ENCODE results near the gene DIP2B. TPM values are rescaled to one million over a fixed set of nuclear protein-coding genes. Genes with fewer than 3 reads are reported as not detected.

The DIP2B gene
- total RNA-seq, 4 donors from 2014 or later: 19.8 to 25.9 (median 23.8) TPM

DNA sequence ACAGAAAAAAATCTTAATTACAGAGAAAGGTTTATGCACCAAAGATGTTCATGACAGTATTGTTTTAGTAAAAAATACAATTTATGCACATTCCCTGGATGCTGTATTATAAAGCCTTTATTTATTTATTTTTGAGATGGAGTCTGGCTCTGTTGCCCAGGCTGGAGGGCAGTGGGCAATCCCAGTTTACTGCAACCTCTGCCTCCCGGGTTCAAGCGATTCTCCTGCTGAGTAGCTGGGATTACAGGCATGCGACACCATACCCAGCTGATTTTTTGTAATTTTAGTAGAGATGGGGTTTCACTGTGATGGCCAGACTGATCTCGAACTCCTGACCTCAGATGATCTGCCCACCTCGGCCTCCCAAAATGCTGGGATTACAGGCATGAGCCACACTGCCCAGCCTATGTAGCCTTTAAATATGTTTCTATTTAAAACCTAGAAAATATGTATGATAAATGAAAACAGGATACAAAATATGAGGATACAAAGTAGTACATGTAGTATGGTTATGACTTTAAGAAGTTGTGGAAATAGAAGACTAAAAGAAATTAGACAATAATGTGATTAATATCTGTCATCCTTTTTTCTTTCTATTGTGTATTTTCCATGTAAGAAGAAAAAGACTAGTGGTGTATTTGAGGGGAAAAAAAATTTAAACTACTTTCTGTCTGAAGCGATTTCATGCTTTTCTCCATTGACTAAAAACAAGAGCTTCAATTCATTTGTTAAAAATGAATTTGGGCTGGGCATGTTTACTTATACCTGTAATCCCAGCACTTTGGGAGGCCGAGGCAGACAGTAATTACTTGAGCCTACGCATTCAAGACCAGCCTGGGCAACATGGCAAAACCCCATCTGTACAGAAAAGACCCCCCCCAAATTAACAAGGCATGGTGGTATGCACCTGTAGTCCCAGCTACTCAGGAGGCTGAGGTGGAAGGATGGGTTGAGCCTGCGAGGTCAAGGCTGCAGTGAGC lies 272.3 kb downstream of the DIP2B start:
- H3K36me3 ChIP-seq: peaks cover 0 to 21% of the 10 kb centered on the region in 2 donors
- no peak overlapping the region for H3K27ac ChIP-seq
- no peak overlapping the region for H3K4me3 ChIP-seq
- TF ChIP-seq POLR2AphosphoS5 (IDR thresholded peaks at IDR 0.05) (no peak), POLR2A (IDR thresholded peaks at IDR 0.05) (no peak), EP300 (IDR thresholded peaks at IDR 0.05) (no peak)
- TF ChIP-seq, protein P1, sequence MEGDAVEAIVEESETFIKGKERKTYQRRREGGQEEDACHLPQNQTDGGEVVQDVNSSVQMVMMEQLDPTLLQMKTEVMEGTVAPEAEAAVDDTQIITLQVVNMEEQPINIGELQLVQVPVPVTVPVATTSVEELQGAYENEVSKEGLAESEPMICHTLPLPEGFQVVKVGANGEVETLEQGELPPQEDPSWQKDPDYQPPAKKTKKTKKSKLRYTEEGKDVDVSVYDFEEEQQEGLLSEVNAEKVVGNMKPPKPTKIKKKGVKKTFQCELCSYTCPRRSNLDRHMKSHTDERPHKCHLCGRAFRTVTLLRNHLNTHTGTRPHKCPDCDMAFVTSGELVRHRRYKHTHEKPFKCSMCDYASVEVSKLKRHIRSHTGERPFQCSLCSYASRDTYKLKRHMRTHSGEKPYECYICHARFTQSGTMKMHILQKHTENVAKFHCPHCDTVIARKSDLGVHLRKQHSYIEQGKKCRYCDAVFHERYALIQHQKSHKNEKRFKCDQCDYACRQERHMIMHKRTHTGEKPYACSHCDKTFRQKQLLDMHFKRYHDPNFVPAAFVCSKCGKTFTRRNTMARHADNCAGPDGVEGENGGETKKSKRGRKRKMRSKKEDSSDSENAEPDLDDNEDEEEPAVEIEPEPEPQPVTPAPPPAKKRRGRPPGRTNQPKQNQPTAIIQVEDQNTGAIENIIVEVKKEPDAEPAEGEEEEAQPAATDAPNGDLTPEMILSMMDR (IDR thresholded peaks at IDR 0.05): no peak
- ATAC-seq: no peak
- WGBS, 2 donors (ENCODE audit: low coverage in 1 of 2): 75 to 76% methylated on average over 4 to 8 of the region's 9 CpGs
- no peaks in the 10 kb centered on the region for H3K27me3 ChIP-seq
- no peaks in the 10 kb centered on the region for H3K9me3 ChIP-seq
- peaks cover 0 to 5% (median 0%) of the 10 kb centered on the region in 3 donors for H3K4me1 ChIP-seq

DNA sequence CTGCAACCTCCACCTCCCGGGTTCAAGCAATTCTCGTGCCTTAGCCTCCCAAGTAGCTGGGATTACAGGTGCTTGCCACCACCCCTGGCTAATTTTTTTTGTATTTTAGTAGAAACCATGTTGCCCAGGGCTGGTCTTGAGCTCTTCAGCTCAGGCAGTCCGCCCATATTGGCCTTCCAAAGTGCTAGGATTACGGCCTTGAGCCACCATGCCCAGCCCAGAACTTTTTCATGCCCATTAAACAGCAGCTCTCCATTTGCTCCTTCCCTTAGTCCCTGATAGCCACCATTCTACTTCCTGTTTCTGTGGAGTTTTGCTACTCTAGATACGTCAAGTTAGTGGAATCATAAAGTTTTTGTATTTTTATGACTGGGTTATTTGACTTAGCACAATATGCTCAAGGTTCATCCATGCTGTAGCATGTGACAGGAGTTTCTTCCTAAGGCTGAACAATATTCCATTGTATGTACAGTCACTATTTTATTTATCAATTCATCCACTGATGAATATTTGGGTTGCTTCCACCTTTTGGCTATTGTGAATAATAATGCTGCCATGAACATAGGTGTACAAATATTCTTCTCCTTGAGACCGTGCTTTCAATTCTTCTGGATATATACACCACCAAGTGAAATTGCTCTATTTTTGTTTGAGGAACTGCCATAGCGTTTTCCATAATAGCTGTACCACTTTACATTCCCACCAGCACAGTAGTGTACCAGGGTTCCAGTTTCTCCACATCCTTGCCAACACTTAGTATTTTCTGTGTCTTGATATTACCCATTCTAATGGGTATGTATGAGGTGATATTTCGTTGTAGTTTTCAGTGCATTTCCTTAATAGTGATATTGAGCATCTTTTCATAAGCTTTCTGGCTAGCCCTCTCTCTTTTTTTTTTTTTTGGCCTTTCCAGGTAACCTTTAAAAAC lies 274.1 kb downstream of the DIP2B start:
- WGBS, 2 donors (ENCODE audit: low coverage in 1 of 2): 84 to 92% methylated on average over 6 to 8 of the region's 8 CpGs
- peaks cover 0 to 38% of the 10 kb centered on the region in 2 donors for H3K36me3 ChIP-seq
- no peak overlapping the region for H3K27ac ChIP-seq
- peaks cover 0 to 5% (median 0%) of the 10 kb centered on the region in 3 donors for H3K4me1 ChIP-seq
- H3K4me3 ChIP-seq: no peak overlapping the region
- no peak for TF ChIP-seq EP300 (IDR thresholded peaks at IDR 0.05)
- TF ChIP-seq POLR2A (IDR thresholded peaks at IDR 0.05): no peak
- no peak for TF ChIP-seq POLR2AphosphoS5 (IDR thresholded peaks at IDR 0.05)
- TF ChIP-seq, protein P1 (IDR thresholded peaks at IDR 0.05): no peak
- H3K9me3 ChIP-seq: no peaks in the 10 kb centered on the region
- H3K27me3 ChIP-seq: no peaks in the 10 kb centered on the region
- no peak for ATAC-seq

DNA sequence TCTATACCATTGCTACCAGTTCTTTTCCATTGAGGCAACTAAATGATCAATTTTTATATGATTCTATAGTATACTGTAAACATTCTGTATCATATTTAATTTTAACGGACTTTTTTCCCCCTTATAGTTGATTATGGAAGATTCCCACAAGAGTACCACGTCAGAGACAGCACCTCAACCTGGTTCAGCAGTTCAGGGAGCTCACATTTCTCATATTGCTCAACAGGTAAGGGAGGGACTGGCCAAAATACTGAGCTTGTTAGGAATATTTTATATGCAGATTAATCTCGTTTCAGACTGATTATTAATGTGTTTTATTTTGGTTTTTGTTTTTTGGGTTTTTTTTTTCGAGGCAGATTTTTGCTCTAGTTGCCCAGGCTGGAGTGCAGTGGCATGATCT lies 275.2 kb downstream of the DIP2B start:
- Histone ChIP-seq H3K4me3 (no peak overlapping the region), H3K4me1 (peaks cover 0 to 5% (median 0%) of the 10 kb centered on the region in 3 donors), H3K9me3 (no peaks in the 10 kb centered on the region), H3K27me3 (no peaks in the 10 kb centered on the region), H3K27ac (no peak overlapping the region), H3K36me3 (peaks cover 0 to 43% of the 10 kb centered on the region in 2 donors)
- WGBS, 2 donors (ENCODE audit: low coverage in 1 of 2): 81 to 97% methylated on average over 3 to 4 of the region's 4 CpGs
- TF ChIP-seq, protein P1 (IDR thresholded peaks at IDR 0.05): no peak
- TF ChIP-seq EP300 (IDR thresholded peaks at IDR 0.05) (no peak), POLR2A (IDR thresholded peaks at IDR 0.05) (no peak), POLR2AphosphoS5 (IDR thresholded peaks at IDR 0.05) (no peak)
- no peak for ATAC-seq

DNA sequence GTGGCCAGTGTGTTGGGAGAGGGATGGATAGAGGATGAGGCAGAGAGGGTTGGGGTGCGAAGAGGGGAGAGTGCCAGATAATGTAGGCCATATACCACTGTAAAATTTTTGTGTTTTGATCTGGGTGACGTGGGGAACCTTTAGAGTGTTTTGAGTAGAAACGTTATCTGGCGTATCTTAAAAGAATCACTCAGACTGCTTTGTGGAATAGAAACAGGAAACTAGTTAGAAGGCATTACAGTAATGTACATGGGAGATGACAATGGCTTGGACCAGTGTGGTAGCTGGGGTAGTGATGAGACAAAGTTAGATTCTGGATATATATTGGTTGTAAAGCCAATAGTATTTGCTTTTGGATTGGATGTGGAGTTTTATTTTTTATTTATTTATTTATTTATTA lies 279.7 kb downstream of the DIP2B start:
- WGBS, 2 donors (ENCODE audit: low coverage in 1 of 2): 80 to 88% methylated on average over 4 of the region's 4 CpGs
- H3K4me3 ChIP-seq: no peak overlapping the region
- TF ChIP-seq EP300 (IDR thresholded peaks at IDR 0.05) (no peak), POLR2A (IDR thresholded peaks at IDR 0.05) (no peak)

More for the DNA sequence above, 279.7 kb downstream of the DIP2B start:
- Histone ChIP-seq H3K9me3 (no peaks in the 10 kb centered on the region), H3K4me1 (peaks cover 0 to 2% (median 0%) of the 10 kb centered on the region in 3 donors), H3K27ac (no peak overlapping the region), H3K27me3 (no peaks in the 10 kb centered on the region), H3K36me3 (peaks cover 0 to 65% of the 10 kb centered on the region in 2 donors)
- ATAC-seq: no peak
